B cell (primary cell): Measurements from ENCODE around the gene FIZ1.
"Not testable (repeated sequence)": the region's sequence is repeated elsewhere in the genome, so short reads cannot be mapped to it uniquely, and the experiment has no call there.

ENCODE experiments used
- CTCF ChIP-seq: fragments of 200-600 bp; IDR thresholded peaks from one replicate; pipeline ENCODE4 v1.8.0; 2022; ENCODE audit warnings: antibody characterized with exemption, mild to moderate bottlenecking
- EZH2 ChIP-seq: IDR thresholded peaks from 2 replicates; pipeline ENCODE4 v1.6.1; 2012; ENCODE audit warnings: borderline replicate concordance, low read depth, mild to moderate bottlenecking, moderate library complexity, low read length; ENCODE audit not compliant: insufficient read depth, poor library complexity, severe bottlenecking

GRCh38 chr19:55573929-55574328 lies 25.4 kb downstream of the FIZ1 start:
- not testable (repeated sequence) for TF ChIP-seq CTCF, EZH2
